IPS DF 19.7 (cell line): Measurements from ENCODE around the gene RAB3C.

Experiments used
- DNase-seq: peaks from one replicate; pipeline ENCODE4 v3.0.0-alpha.2; 2013; ENCODE audit warnings: low read depth, low spot score

RAB3C gene

DNA sequence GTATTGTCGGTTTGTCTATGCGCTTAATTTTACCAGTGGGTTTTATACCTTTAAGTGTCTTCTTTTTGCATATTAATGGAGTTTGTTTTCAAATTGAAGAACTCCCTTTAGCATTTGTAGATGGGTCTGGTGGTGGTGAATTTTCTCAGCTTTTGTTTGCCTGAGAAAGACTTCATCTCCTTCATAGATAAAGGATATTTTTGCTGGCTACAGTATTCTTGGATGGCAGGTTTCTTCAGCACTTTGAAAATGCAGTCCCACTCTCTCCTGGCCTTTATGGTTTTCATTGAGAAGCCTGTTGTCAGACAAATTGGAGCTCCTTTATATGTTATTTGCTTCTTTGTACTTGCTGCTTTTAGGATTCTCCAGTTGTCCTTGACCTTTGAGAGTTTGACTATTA is 142.1 kb downstream of the RAB3C start:
- DNase-seq: no peak

- no peak for DNase-seq
These were observed 148.8 kb downstream of the RAB3C start for GRCh38 chr5:58731641-58732040.

DNA sequence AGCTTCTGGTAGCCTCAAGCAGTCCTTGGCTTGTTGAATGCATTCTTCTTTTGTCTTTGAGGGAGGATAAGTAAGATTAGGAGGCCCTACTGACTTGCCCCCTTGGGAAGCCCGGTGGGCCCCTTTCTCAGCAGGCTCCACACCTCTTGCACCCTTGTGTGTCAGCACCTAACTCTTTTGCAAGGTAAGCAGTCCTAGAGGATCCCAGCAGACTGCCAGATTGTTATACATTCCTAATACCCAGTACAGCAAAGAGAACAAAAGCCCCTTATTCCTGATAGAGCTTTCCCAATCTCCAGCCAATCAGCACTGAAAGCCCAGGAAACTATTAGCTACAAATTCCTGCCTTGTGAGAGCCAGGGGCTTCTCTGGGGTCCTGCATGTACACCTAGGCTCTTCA is 152.8 kb downstream of the RAB3C start:
- no peak for DNase-seq

DNA sequence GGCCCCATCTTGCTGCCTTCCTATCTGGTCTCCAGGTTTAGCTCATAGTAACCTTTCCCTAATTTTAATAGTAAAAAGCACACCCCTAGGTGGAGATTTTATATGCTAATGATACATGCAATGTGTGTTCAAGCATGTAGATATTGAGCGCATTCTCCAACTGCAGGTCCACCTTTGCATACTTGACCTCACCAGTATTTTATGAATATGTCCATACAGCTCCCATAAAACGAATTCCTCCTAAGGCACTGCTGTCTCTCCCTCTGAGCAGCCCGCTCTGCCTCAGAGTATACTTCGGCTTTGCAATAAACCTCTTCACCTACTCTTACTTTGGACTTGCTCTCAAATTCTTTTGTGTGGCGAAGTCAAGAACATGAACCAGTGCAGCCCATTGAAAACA is 153.3 kb downstream of the RAB3C start:
- no peak for DNase-seq

- no peak for DNase-seq
These were observed 154.8 kb downstream of the RAB3C start for GRCh38 chr5:58737671-58738070.

GRCh38 chr5:58738336-58738735 is 155.5 kb downstream of the RAB3C start:
- no peak for DNase-seq

- DNase-seq: no peak
These were observed 156.2 kb downstream of the RAB3C start for GRCh38 chr5:58739051-58739450.

DNA sequence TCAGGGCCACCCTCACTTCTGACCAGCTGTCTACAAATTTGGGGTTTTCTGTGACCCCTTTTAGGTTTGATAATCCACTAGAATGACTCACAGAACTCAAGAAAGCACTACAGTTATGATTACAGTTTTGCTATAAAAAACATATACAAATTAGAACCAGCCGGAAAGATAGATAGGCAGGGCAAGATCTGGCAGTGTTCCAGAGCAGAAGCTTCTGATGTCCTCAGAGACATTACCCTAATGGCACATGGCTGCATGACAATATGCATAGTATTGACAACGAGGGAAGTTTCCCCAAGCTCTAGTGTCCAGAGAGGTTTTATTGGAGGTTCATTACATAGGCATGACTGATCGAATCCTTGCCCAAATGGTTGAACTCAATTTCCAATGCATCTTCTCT is 158.1 kb downstream of the RAB3C start:
- no peak for DNase-seq

DNA sequence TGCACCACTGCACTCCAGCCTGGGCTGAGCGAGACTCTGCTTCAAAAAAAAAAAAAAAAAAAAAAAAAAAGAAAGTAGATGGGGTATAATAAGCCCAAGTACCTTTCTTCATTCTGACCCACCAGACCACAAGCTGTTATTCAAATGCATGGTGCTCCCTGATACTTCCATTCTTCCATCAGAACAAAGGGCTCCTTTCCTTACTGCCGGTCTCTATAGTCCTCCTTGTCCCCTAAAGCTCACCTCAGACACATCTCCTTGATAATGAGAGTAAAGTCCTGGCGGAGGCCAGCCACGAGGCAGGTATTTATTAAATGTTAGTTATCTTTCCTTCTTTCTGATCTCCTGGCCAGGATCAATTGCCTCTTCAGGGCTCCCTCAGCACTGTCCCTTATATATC is 162.5 kb downstream of the RAB3C start:
- no peak for DNase-seq

- no peak for DNase-seq
These were observed 163.4 kb downstream of the RAB3C start for GRCh38 chr5:58746321-58746720.

GRCh38 chr5:58750036-58750435 is 167.2 kb downstream of the RAB3C start:
- no peak for DNase-seq

DNA sequence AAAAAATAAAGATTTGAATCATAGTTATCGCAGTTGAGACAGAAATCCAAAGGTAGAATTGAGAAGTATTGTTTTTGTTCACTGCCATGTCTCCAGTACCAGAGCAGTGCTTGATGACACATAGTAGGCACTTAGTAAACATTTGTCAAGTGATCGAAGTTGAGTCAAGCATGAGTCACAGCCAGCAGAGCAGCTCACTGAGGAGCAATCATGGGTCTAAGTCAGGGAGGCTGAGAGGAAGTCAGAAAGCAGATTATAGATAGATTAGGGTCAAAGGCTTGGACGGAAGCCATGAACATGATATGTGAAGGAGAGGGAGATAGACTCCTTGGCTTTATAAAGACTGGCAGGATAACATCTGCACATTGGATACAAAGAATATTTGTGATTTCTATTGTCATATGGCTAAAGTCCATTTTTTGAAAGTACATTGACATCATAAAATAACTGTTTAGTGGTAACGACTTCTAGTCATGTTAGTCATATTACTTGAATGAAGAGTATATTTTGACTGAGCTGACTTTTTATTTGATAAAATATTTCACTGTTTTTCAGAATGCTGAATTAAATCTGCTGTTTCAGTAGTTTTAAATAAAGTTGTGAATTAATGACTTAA is 168.5 kb downstream of the RAB3C start:
- no peak for DNase-seq

DNA sequence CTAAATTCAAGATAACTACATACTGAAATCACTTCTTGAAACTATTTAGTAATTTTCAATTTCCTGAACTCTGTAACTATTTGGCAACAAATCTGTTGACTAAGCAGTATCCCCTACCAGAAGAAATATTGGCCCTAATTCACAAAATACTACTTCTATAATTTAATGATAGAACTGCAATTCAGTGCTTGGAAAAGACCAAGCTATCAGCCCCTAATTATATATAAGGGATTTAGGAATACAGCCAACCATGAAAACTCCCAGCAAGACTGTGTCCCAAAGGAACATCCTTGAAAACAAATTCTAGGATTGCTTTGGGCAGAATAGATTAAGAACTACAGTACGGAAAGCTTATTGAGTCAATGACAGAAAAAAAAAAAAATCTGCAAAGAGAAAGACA is 169.2 kb downstream of the RAB3C start:
- no peak for DNase-seq

DNA sequence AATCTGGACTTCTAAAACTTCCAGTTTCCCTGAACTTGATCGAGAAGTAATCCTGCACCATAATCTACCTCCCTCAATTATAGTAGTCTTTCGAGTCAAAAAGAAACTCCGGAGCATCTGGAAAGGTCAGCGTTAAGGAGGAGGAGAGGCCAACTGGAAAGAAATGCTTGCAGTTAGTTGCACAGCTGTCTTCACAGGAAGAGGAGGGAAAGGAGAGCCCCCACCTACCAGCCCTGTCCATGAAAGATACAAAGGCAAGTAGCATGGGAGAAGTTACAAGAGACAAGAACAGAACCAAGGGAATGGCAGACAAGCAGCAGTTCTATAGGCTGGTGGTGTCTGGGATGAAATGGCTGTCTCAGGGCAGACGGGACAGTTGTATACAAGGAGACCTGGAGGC is 170.6 kb downstream of the RAB3C start:
- DNase-seq: no peak

- DNase-seq: no peak
These were observed 171.4 kb downstream of the RAB3C start for GRCh38 chr5:58754250-58754649.

DNA sequence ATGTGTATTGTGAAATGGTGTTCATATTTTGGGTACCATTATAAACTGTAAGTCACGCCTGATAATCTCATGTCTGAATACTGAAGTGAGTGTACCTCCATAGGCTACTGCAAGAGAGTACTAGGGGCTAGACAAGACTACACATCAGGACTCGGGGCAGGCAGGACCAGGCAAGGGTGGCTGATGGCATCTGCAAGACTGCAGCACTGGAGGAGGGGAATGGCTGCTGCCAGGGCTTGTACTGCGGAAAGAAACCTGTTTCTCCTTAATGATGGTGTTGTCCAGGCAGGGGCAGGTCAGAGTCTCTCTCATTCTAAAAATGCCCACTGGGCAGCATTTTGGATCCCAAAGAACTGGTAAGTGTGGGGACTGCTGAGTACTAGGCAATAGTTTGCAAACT is 172.5 kb downstream of the RAB3C start:
- DNase-seq: no peak

- DNase-seq: no peak
These were observed 176.9 kb downstream of the RAB3C start for GRCh38 chr5:58759745-58760144.

DNA sequence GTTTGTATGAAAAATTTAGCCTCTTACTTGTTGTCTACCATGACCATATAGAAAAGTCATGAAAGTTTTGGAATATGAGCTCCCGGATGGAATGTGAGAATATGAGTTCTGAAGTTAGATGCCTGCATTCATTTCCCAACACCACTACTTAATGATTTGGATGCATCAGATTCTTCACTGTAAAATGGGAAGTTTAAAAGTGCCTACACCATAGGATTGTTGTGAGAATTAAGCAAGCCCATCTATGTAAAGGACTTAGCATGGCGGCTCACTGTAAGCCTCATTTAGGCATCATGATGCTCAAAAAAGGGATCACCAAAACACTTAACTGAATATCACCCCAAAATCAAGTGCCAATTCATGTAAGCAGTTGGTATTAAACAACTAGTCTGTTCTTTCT is 177.3 kb downstream of the RAB3C start:
- no peak for DNase-seq

- no peak for DNase-seq
These were observed 178.5 kb downstream of the RAB3C start for GRCh38 chr5:58761407-58761806.

GRCh38 chr5:58763390-58763789 is 180.5 kb downstream of the RAB3C start:
- no peak for DNase-seq

- DNase-seq: no peak
These were observed 181.3 kb downstream of the RAB3C start for GRCh38 chr5:58764199-58764598.

DNA sequence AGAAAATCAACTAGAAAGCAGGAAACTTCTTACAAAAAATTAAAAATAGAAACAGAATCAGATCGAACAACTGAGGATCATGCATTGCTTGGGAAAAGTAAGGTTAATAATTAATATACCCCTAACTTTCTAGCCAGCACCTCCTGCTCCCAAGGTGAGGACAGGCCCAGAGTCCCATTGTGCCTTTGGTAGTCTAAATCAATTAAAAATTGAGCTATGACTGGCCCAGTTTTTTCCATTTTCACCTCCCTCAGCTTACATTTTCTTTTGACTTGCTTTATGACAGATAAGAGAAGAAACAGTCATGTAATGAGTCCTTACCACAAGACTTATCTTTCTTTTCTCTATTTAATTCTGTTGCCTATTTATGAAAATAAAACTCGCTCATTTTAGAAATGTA is 182.2 kb downstream of the RAB3C start:
- DNase-seq: no peak

DNA sequence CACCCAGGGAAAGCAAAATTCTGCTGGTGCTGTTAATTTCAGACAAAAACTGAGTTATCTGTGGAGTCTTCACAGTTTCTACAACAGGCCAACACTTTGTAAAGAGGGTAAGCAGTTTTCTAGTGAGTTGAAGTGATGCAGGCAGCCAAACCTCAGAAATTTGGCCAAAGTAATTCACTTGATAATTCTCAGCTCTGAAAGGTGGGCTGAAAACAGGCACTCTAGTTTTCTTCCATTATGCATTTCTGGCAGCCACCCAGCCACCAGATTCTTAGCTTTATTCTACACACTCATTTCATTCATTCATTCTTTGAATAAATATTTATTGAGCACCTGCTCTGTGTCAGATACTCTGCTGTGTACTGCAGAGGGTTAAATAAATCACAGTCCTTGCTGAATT is 184.2 kb downstream of the RAB3C start:
- no peak for DNase-seq

DNA sequence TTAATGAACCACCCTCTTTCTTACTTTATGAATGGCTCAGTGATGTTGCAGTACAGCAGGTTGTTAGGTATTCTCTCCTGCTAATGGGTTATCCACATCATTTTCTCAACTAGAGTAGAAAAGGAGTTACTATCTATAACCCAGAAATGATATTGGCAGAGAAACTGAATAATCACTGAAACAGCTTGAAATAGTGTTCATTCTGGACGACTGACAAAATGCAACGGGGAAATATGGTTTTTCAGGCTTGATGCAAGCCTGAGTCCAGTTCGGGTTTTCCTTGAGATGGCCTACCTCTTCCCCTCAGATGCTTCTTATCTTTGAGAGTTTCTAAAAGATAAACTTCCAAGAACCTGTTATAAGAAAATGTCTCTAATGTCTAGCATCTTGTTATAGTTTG is 187.3 kb downstream of the RAB3C start:
- no peak for DNase-seq
